ENCODE measurements around the gene TBX3.

Gene TBX3

GRCh38 chr12:114625294-114625851, 58.6 kb downstream of the TBX3 start:
- no peaks in the 10 kb centered on the region for H3K36me3 ChIP-seq (ENCODE audit: control insufficient read depth, insufficient read depth, low read length)
- H3K9me3 ChIP-seq (ENCODE audit: control insufficient read depth, insufficient read depth, low read length) = no peaks in the 10 kb centered on the region
- DNase-seq (ENCODE audit: low read depth, low spot score) = peak; percentile 71
- no peak overlapping the region for H3K4me3 ChIP-seq (ENCODE audit: low read length)
- H3K27me3 ChIP-seq (ENCODE audit: control insufficient read depth, insufficient read depth, low read length) = no peaks in the 10 kb centered on the region
- no CpG with 5 or more reads among the region's 7 CpGs for WGBS (ENCODE audit: insufficient coverage, insufficient read length)
- no peak overlapping the region for H3K27ac ChIP-seq (ENCODE audit: low read length)
- H3K4me1 ChIP-seq (ENCODE audit: control insufficient read depth, insufficient read depth, low read length) = no peaks in the 10 kb centered on the region

DNA sequence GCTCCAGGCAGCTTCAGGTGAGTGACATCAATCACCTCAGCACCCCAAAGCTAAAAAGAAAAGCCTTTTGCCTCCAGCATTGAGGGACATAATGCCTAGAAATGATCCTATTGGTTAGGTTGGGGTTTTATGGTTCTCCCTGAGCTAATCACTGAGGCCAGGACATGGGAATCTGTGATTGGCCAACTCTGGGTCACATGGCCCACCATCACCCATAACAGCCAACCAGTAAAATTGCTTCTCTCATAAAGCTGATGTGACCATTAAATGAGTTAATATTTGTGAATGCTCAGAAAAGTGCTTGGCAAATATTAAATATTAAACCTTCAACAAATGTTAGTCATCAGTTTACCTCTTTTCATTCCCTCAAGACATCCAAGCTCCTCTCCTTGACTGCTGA, 60.2 kb downstream of the TBX3 start:
- Histone ChIP-seq H3K4me1 (ENCODE audit: control insufficient read depth, insufficient read depth, low read length) (no peaks in the 10 kb centered on the region), H3K36me3 (ENCODE audit: control insufficient read depth, insufficient read depth, low read length) (no peaks in the 10 kb centered on the region), H3K27ac (ENCODE audit: low read length) (no peak overlapping the region), H3K27me3 (ENCODE audit: control insufficient read depth, insufficient read depth, low read length) (no peaks in the 10 kb centered on the region), H3K4me3 (ENCODE audit: low read length) (no peak overlapping the region), H3K9me3 (ENCODE audit: control insufficient read depth, insufficient read depth, low read length) (no peaks in the 10 kb centered on the region)
- no peak for DNase-seq (ENCODE audit: low read depth, low spot score)
